Parathyroid adenoma (tissue), 2 donors: ENCODE results near the gene RPIA.

ENCODE experiments used
- H2AFZ ChIP-seq: fragments of 300-600 bp; sonication (generic); one replicate; pipeline ENCODE4 v1.7.0; 2017; ENCODE audit warnings: antibody characterized with exemption, mild to moderate bottlenecking
- H3K27ac ChIP-seq: fragments of 300-600 bp; sonication (generic); one replicate; pipeline ENCODE4 v1.7.0; 2017
- H3K27me3 ChIP-seq: fragments of 300-600 bp; sonication (generic); one replicate; pipeline ENCODE4 v1.7.0; 2017; ENCODE audit warnings: low read length; ENCODE audit not compliant: control insufficient read depth, insufficient read depth
- H3K36me3 ChIP-seq: fragments of 300-600 bp; sonication (generic); one replicate; pipeline ENCODE4 v1.7.0; 2017; ENCODE audit warnings: low read length; ENCODE audit not compliant: control insufficient read depth, insufficient read depth
- H3K4me1 ChIP-seq: fragments of 300-600 bp; sonication (generic); one replicate; pipeline ENCODE4 v1.7.0; 2017; ENCODE audit warnings: control low read depth
- H3K4me2 ChIP-seq: fragments of 300-600 bp; sonication (generic); one replicate; pipeline ENCODE4 v1.7.0; 2017; ENCODE audit warnings: low read length
- H3K4me3 ChIP-seq: fragments of 300-600 bp; sonication (generic); one replicate; pipeline ENCODE4 v1.7.0; 2017; ENCODE audit warnings: low read depth, low read length
- H3K79me2 ChIP-seq: fragments of 300-600 bp; sonication (generic); one replicate; pipeline ENCODE4 v1.7.0; 2017; ENCODE audit warnings: control low read depth
- H3K9ac ChIP-seq: fragments of 300-600 bp; sonication (generic); one replicate; pipeline ENCODE4 v1.7.0; 2017; ENCODE audit warnings: mild to moderate bottlenecking
- H3K9me3 ChIP-seq: fragments of 300-600 bp; sonication (generic); one replicate; pipeline ENCODE4 v1.7.0; 2017; ENCODE audit warnings: low read length; ENCODE audit not compliant: control insufficient read depth
- TF ChIP-seq, protein P1 (sequence below): fragments of 300-600 bp; sonication (generic); IDR thresholded peaks from one replicate; pipeline ENCODE4 v1.7.0; 2017; ENCODE audit warnings: antibody characterized with exemption, mild to moderate bottlenecking
- donor health status: primary hyperparathyroidism.

RPIA gene

GRCh38 chr2:88671786-88672427 is 19.6 kb upstream of the RPIA start:
- Histone ChIP-seq H3K27ac (no peak overlapping the region), H3K79me2 (no peaks in the 10 kb centered on the region), H3K4me2 (no peak overlapping the region), H3K9ac (no peak overlapping the region), H3K9me3 (no peaks in the 10 kb centered on the region), H3K4me3 (no peak overlapping the region), H2AFZ (peak overlapping the region; percentile 31), H3K27me3 (no peaks in the 10 kb centered on the region), H3K4me1 (no peaks in the 10 kb centered on the region), H3K36me3 (no peaks in the 10 kb centered on the region)
- TF ChIP-seq, protein P1, sequence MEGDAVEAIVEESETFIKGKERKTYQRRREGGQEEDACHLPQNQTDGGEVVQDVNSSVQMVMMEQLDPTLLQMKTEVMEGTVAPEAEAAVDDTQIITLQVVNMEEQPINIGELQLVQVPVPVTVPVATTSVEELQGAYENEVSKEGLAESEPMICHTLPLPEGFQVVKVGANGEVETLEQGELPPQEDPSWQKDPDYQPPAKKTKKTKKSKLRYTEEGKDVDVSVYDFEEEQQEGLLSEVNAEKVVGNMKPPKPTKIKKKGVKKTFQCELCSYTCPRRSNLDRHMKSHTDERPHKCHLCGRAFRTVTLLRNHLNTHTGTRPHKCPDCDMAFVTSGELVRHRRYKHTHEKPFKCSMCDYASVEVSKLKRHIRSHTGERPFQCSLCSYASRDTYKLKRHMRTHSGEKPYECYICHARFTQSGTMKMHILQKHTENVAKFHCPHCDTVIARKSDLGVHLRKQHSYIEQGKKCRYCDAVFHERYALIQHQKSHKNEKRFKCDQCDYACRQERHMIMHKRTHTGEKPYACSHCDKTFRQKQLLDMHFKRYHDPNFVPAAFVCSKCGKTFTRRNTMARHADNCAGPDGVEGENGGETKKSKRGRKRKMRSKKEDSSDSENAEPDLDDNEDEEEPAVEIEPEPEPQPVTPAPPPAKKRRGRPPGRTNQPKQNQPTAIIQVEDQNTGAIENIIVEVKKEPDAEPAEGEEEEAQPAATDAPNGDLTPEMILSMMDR, result peak; percentile 92

DNA sequence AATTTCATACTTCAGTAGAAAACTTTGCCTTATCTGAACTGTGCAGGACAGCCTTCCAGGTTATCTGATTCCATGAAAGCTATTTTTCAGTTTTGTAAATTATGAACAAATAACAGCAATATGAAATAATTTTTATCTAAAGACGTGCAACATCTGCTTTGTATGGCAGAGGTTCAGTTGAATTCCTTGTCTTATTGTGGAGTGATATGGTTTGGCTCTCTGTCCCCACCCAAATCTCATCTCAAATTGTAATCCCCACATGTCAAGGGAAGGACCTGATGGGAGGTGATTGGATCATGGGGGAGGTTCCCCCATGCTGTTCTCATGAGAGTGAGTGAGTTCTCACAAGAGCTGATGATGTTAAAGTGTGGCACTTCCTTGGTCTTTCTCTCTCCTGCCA is 18.1 kb upstream of the RPIA start:
- Histone ChIP-seq H3K27me3 (no peaks in the 10 kb centered on the region), H3K36me3 (no peaks in the 10 kb centered on the region), H3K4me2 (no peak overlapping the region), H3K4me1 (no peaks in the 10 kb centered on the region), H3K79me2 (no peaks in the 10 kb centered on the region), H2AFZ (no peak overlapping the region), H3K9me3 (no peaks in the 10 kb centered on the region), H3K27ac (no peak overlapping the region), H3K9ac (no peak overlapping the region), H3K4me3 (no peak overlapping the region)
- TF ChIP-seq, protein P1, result no peak

GRCh38 chr2:88680266-88680902 is 11.1 kb upstream of the RPIA start:
- Histone ChIP-seq H3K79me2 (no peaks in the 10 kb centered on the region), H3K27me3 (no peaks in the 10 kb centered on the region), H3K9ac (no peak overlapping the region), H3K27ac (no peak overlapping the region), H3K36me3 (no peaks in the 10 kb centered on the region), H3K4me3 (no peak overlapping the region), H3K4me2 (no peak overlapping the region), H2AFZ (no peak overlapping the region), H3K9me3 (no peaks in the 10 kb centered on the region), H3K4me1 (no peaks in the 10 kb centered on the region)
- TF ChIP-seq, protein P1, result no peak

- no peak overlapping the region for H3K9ac ChIP-seq
- H3K36me3 ChIP-seq, result no peaks in the 10 kb centered on the region
- no peaks in the 10 kb centered on the region for H3K4me1 ChIP-seq
- H3K79me2 ChIP-seq, result no peaks in the 10 kb centered on the region
- TF ChIP-seq, protein P1, result no peak
- H3K9me3 ChIP-seq, result no peaks in the 10 kb centered on the region
- H3K27me3 ChIP-seq, result no peaks in the 10 kb centered on the region
- H3K4me3 ChIP-seq, result no peak overlapping the region
- H2AFZ ChIP-seq, result no peak overlapping the region
- no peak overlapping the region for H3K27ac ChIP-seq
- H3K4me2 ChIP-seq, result no peak overlapping the region
Measured at GRCh38 chr2:88680916-88681315, 10.6 kb upstream of the RPIA start.
